NCI-H345 treated with DMSO at 0.1 percent for 48 hours (cell line): ENCODE measurements around the gene PCDHA2.
"Not testable (repeated sequence)": the region's sequence is repeated elsewhere in the genome, so short reads cannot be mapped to it uniquely, and the experiment has no call there.

ENCODE experiments used
- DNase-seq: peaks from one replicate; lab custom pipeline; 2025; ENCODE audit not compliant: unreplicated experiment; lab: John Stamatoyannopoulos, UW

The PCDHA2 gene

DNA sequence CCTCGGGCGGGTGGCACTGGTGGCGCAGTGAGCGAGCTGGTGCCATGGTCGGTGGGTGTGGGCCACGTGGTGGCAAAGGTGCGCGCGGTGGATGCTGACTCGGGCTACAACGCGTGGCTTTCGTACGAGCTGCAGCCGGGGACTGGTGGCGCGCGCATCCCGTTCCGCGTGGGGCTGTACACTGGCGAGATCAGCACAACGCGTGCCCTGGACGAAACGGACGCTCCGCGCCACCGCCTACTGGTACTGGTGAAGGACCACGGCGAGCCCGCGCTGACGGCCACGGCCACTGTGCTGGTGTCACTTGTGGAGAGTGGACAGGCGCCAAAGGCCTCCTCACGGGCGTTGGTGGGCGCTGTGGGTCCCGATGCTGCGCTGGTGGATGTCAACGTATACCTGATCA is 14.2 kb downstream of the PCDHA2 start:
- DNase-seq = no peak

GRCh38 chr5:140821375-140822280 is 27.0 kb downstream of the PCDHA2 start, which contains the start of gene PCDHA5:
Gene PCDHA5 (plus strand): TSS chr5:140821613.
- peak; percentile 58 for DNase-seq

GRCh38 chr5:140822281-140822629 is 27.6 kb downstream of the PCDHA2 start:
- DNase-seq = no peak

DNA sequence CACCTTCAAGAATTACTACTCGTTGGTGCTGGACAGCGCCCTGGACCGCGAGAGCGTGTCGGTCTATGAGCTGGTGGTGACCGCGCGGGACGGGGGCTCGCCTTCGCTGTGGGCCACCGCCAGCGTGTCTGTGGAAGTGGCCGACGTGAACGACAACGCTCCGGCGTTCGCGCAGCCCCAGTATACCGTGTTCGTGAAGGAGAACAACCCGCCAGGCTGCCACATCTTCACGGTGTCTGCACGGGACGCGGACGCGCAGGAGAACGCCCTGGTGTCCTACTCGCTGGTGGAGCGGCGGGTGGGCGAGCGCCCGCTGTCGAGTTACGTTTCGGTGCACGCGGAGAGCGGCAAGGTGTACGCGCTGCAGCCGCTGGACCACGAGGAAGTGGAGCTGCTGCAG is 28.3 kb downstream of the PCDHA2 start:
- not testable (repeated sequence) for DNase-seq

GRCh38 chr5:140823475-140823874 is 28.8 kb downstream of the PCDHA2 start:
- no peak for DNase-seq

DNA sequence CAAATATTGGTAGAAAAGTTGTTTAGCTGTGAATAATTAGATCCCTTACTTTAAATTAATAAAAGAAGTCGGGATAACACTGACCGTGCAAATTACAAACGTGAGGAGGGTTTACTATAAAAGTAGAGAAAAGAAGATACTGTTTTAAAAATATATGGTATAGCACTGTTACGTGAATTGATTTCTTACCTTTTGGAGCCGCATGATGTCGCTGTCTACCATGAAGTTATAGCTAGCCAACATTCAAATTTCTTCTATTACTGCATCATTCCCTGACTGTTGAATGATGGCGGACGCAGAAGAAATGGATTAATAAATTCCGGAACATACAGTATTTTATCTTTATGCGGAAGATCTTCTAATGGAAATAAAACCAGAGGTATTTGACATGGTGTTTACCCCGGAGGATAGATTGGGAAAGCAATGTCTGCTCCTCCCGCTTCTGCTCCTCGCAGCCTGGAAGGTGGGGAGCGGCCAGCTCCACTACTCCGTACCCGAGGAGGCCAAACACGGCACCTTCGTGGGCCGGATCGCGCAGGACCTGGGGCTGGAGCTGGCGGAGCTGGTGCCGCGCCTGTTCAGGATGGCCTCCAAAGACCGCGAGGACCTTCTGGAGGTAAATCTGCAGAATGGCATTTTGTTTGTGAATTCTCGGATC is 33.2 kb downstream of the PCDHA2 start, which contains the start of gene PCDHA6:
Gene PCDHA6 (plus strand): TSS at position 257 of the 658 bp plus-strand sequence. CDS start 132 bp downstream, at position 389.
- DNase-seq = no peak

- DNase-seq = no peak
Observed at GRCh38 chr5:140828362-140828737, 33.7 kb downstream of the PCDHA2 start.

GRCh38 chr5:140829511-140830501 is 35.2 kb downstream of the PCDHA2 start:
- DNase-seq = not testable (repeated sequence)

DNA sequence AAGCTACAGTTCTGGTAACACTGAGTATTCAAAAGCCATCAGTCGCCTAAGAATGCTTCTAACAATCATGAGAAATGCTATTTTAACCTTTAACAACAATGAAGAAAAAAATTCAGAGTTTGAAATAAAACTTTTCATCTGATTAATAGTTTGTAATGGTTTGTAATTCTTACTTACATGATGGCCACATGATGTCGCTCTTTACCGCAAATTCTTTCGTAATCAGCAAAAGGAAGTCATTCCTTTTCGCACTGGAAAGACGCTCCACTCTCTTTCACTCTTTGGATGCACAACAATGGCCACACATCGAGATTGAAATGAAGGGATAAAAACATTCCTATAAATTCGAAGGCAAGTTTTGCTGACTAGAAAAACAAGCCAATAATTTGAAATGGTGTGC is 39.3 kb downstream of the PCDHA2 start, which contains the start of gene PCDHA7:
Gene PCDHA7 (plus strand): TSS at position 277 of the 400 bp plus-strand sequence. CDS start 115 bp downstream, at position 392.
- peak; percentile 16 for DNase-seq

GRCh38 chr5:140834439-140835008 is 39.9 kb downstream of the PCDHA2 start:
- not testable (repeated sequence) for DNase-seq

DNA sequence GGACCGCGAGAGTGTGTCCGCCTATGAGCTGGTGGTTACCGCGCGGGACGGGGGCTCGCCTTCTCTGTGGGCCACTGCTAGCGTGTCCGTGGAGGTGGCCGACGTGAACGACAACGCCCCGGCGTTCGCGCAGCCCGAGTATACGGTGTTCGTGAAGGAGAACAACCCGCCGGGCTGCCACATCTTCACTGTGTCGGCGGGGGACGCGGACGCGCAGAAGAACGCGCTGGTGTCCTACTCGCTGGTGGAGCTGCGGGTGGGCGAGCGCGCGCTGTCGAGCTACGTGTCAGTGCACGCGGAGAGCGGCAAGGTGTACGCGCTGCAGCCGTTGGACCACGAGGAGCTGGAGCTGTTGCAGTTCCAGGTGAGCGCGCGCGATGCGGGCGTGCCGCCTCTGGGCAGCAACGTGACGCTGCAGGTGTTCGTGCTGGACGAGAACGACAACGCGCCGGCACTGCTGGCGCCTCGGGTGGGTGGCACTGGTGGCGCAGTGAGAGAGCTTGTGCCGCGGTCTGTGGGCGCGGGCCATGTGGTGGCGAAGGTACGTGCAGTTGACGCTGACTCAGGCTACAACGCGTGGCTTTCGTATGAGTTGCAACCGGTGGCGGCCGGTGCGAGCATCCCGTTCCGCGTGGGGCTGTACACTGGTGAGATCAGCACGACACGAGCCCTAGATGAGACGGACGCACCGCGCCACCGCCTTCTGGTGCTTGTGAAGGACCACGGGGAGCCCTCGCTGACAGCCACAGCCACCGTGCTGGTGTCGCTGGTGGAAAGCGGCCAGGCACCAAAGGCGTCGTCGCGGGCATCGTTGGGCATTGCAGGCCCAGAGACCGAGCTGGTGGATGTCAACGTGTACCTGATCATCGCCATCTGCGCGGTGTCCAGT is 41.2 kb downstream of the PCDHA2 start:
- DNase-seq = no peak

GRCh38 chr5:140840978-140841962 is 46.6 kb downstream of the PCDHA2 start, which contains the start of gene PCDHA8:
Gene PCDHA8 (plus strand): TSS chr5:140841187. CDS start chr5:140841322, 135 bp downstream.
- DNase-seq = no peak

DNA sequence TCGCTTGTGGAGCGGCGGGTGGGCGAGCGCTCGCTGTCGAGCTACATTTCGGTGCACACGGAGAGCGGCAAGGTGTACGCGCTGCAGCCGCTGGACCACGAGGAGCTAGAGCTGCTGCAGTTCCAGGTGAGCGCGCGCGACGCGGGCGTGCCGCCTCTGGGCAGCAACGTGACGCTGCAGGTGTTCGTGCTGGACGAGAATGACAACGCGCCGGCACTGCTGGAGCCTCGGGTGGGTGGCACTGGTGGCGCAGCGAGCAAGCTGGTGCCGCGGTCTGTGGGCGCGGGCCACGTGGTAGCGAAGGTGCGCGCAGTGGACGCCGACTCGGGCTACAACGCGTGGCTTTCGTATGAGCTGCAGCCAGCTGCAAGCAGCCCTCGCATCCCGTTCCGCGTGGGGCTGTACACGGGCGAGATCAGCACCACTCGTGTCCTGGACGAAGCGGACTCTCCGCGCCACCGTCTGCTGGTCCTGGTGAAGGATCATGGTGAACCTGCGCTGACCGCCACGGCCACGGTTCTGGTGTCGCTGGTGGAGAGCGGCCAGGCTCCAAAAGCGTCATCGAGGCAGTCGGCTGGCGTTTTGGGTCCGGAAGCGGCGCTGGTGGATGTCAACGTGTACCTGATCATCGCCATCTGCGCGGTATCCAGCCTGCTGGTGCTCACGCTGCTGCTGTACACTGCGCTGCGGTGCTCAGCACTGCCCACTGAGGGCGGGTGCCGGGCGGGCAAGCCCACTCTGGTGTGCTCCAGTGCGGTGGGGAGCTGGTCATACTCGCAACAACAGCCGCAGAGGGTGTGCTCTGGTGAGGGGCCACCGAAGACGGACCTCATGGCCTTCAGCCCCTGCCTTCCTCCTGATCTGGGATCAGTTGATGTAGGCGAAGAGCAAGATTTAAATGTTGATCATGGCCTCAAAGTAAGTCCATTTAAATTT is 48.4 kb downstream of the PCDHA2 start:
- DNase-seq = no peak
